NCI-H1048 (cell line): ENCODE data around the gene DOCK1.

Experiments used
- DNase-seq: peaks from one replicate; lab custom pipeline; 2025; lab: John Stamatoyannopoulos, UW

DOCK1 gene

GRCh38 chr10:127313996-127314700, 408.9 kb downstream of the DOCK1 start:
- no peak for DNase-seq

GRCh38 chr10:127314797-127315196, 409.6 kb downstream of the DOCK1 start:
- no peak for DNase-seq

GRCh38 chr10:127315888-127316287, 410.7 kb downstream of the DOCK1 start:
- no peak for DNase-seq

GRCh38 chr10:127318396-127318795, 413.2 kb downstream of the DOCK1 start:
- DNase-seq = no peak

- DNase-seq = no peak
Measured at GRCh38 chr10:127319271-127319670, 414.0 kb downstream of the DOCK1 start.

GRCh38 chr10:127319691-127320090, 414.5 kb downstream of the DOCK1 start:
- no peak for DNase-seq

GRCh38 chr10:127320176-127320575, 414.9 kb downstream of the DOCK1 start:
- DNase-seq = no peak

GRCh38 chr10:127322286-127322685, 417.1 kb downstream of the DOCK1 start:
- DNase-seq = no peak

GRCh38 chr10:127325506-127325905, 420.3 kb downstream of the DOCK1 start:
- DNase-seq = no peak

GRCh38 chr10:127326883-127327282, 421.7 kb downstream of the DOCK1 start:
- DNase-seq = no peak

GRCh38 chr10:127331696-127332095, 426.5 kb downstream of the DOCK1 start:
- no peak for DNase-seq

- DNase-seq = no peak
Measured at GRCh38 chr10:127332631-127333030, 427.4 kb downstream of the DOCK1 start.

GRCh38 chr10:127337801-127338200, 432.6 kb downstream of the DOCK1 start:
- no peak for DNase-seq

GRCh38 chr10:127338399-127339110, 433.3 kb downstream of the DOCK1 start:
- no peak for DNase-seq

GRCh38 chr10:127343821-127344220, 438.6 kb downstream of the DOCK1 start:
- DNase-seq = no peak

GRCh38 chr10:127344346-127344745, 439.1 kb downstream of the DOCK1 start:
- DNase-seq = no peak

GRCh38 chr10:127345231-127345965, 440.2 kb downstream of the DOCK1 start:
- DNase-seq = no peak

- no peak for DNase-seq
Measured at GRCh38 chr10:127346604-127347003, 441.4 kb downstream of the DOCK1 start.

GRCh38 chr10:127347202-127347959, 442.2 kb downstream of the DOCK1 start:
- DNase-seq = no peak

GRCh38 chr10:127349737-127350136, 444.5 kb downstream of the DOCK1 start:
- no peak for DNase-seq

GRCh38 chr10:127351542-127351941, 446.3 kb downstream of the DOCK1 start:
- DNase-seq = no peak

GRCh38 chr10:127353544-127353943, 448.3 kb downstream of the DOCK1 start:
- DNase-seq = no peak
